Activated CD4-positive, alpha-beta T cell treated with anti-CD3 and anti-CD28 coated beads for 4 hours (primary cell): ENCODE data around the gene STYX.

Experiments used
- DNase-seq, 2 donors: peaks; one replicate each; pipeline ENCODE4 v3.0.0-alpha.2; 2020

Gene STYX

DNA sequence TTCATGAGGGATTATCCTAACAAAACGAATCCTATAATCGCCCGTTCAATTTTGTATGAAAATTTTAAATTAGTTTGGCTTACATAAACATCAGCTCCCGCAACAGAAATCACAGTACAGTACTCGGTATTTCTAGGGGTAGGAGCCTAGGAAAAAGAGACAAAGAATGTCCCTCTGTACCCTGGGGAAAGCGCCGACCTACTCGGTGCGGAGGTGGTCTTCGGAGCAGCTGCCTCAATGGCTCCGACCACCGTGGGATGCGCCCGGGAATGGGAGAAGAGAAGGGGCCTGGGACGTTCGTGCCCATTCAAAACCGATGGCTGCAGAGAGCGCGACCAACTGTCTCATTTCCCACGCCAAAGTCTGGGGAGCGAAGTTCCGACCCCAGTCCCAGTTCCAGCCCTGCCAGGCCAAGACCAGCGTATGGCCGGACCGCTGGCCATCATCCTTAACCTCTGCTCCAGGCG, 60.8 kb downstream of the STYX start:
- DNase-seq, result no peak

DNA sequence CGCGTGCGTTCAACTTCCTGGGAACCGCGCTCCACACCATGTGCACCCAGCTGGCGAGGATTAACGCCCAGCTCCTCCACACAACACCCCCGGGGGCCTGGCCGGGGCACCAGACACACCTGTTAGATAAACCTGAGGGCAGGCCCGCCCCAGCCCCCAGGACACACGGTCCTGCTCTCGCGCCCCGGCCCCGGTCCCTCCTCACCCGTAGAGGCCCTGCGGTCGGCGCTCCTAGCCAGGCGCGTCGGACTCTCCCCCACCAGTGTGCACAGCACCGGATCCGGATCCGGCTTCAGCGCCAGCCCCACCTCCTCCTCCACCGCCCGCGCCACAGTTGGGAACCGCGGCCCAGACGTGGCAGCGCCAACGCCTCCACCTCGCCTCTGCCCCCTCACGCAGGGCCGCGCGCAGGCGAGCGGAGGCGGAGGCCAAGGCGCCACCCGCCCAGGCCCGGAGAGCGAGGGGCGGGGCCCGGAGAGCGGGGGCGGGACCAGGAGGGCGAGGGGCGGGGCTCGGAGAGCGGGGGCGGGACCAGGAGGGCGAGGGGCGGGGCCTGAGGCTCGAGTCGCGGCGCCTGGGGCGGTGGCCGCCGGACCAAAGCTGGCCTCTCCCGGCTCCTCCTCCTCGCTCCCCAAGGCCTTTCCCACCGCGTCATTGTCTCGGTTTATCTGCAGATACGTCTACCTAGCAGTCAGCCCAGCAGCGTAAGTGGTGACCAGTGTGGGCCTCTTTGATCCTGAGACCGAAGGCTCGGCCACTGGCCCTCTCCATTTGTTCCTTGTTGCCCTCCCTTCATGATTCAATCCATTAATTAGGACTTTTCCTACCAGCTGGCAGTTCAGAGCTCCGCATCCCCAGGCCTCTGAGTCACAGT, 61.5 kb downstream of the STYX start, which contains the start of gene GNPNAT1:
Gene GNPNAT1, minus strand, starts transcription at position 385 of the 874 bp plus-strand sequence. CDS start 6,957 bp downstream, outside the sequence.
- DNase-seq, result peak; percentile 87 to 92

DNA sequence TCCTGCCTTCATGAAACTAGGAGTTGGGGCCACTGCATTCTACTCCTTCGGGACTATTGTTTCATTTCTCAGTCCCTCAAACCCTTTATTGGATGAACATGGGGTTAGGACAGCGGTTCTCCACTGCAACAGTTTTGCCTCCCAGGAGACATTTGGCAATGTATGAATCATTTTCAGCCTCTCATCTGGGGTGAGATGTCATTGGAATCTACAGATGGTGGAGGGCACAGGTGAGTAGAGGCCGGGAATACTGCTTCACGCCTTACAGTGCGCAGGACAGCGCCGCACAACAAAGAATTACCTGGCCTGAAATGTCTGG, 62.1 kb downstream of the STYX start:
- DNase-seq, result no peak

DNA sequence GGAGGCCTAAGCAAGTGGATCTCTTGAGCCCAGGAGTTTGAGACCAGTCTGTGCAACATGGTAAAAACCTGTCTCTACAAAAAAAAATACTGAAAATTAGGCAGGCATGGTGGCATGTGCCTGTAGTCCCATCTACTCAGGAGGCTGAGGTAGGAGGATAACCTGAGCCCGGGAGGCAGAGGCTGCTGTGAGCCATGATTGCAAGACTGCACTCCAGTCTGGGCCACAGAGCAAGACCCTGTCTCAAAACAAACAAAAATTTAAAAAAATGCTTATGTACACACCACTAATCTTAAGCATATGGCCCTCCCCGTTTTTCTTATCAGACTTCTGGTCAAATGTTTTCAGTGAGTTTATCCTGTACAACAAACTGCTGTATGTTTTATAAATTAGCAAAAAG, 63.1 kb downstream of the STYX start:
- no peak for DNase-seq

DNA sequence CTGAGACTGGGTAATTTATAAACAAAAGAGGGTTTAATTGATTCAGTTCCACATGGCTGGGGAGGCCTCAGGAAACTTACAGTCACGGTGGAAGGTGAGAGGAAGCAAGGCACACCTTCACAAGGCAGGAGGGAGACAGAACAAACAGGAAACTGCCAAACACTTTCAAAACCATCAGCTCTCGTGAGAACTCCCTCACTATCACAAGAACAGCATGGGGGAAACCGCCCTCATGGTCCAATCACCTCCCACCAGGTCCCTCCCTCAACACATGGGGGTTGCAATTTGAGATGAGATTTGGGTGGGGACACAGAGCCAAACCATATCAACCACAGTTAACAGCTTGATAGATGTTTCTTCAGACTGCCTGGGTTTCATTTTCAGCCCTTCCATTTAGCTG, 67.7 kb downstream of the STYX start:
- no peak for DNase-seq

DNA sequence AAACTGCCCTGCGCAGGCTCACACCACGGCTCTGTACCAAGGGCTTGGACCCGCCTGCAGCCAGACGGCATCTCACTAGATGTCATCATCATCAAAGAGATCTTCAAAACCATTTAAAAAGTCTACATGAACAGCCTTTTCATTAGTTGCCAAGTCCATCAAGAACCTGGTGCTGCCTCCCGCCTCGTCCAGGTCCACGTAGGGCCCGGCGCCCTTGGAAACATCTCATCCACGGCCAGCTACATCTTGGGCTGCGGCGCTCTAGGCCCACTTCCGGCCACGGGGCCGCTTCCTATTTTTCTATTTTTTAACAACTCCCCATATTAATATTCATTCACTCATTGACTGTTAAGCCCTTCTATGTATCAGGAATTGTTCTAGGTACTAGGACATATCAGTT, 68.9 kb downstream of the STYX start:
- no peak for DNase-seq

DNA sequence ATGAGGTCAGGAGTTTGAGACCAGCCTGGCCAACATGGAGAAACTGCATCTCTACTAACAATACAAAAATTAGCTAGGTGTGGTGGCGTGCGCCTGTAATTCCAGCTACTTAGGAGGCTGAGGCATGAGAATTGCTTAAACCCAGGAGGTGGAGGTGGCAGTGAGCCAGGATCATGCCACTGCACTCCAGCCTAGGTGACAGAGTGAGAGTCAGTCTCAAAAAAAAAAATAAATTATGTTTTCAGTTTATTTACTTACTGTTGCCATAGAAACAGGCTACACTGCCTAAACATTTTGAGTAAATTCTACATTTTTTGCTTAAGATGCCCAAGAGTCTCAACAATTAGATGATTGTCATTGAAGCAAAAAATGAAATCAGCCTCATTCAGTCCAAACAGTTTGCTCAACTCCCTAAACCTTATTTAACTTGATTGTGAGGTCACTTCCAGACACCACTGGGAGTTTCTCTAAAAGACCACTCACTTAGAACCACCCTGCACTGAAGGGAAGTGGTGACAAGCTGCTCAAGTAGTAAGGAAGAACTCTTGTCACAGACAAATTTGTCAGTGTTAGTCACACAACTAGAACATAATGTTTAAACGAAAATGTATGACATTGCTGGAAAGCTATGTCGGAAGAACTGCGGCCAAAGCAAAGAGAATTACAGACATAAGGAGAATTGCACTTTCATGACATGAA, 71.2 kb downstream of the STYX start:
- no peak for DNase-seq

DNA sequence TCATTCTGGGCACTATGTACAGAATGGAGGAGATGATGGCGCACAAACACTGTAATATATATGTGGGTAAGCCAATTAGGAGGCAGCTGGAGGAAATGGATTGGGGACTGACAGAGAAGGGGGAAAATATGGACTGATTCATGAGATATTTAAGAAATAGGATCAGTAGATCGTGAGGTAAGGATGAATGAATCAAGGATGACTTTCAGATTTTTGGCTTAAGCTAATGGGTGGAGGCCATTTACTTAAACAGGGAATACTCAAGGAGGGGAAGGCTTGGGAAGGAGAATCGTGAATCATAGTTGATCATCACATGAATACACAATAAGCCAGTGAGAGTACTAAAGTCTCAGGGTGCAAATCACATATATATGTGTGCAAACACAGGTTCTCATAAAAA, 72.6 kb downstream of the STYX start:
- no peak for DNase-seq

DNA sequence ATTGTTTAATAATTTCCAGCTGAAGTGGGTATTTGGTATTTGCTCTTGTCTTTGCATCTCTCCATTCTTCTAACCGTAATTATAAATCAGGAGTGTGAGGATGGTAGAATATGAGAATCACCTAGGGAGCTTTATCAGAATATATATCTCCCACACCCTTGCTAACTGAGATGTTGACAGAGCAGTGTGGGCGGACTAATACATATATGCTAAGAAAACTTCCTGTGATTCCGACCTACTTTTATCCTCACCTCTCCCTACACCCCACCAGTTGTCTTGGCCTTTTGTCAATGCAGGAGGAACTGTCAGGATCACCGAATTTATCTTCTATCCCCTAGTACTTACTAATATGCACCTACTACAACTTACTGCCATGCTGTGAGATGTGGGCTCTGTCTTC, 76.1 kb downstream of the STYX start:
- DNase-seq, result no peak

DNA sequence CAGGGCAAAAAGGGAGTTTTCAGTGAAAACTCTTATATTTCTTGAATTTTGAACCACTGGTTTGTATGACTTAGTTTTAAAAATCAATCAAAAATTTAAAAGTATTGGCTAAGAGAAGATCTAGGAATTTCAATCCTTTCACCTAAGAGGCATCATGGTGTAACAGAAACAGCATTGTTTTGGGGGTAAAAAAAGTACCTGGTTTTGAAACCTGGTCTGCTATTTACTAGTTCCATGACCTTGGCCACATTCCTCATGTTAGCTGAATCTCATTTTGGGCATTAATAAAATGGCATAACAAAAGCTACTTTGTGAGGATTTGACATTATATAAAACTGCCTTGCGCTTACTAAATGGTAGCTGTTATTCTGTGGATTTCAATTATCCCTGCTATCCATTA, 78.1 kb downstream of the STYX start:
- DNase-seq, result no peak

DNA sequence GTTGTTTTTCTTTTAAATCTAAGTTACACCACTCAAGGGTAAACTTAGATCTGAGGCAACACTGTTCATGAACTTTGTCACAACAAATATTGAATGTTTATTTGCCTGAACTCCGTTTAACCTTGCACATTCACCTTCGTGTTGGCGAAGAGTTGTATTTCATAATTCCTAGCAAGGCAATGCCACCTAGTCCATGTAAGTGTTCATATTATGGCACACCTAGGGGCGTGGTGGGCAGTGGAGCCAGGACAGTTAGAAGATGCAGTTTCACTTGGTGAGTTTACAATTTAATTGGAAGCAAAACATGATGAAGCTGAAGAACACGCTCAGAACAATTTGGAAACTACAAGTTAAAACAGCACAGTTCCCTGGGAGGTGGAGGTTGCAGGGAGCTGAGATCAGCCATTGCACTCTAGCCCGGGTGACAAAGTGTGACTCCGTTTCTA, 91.9 kb downstream of the STYX start:
- DNase-seq, result no peak

DNA sequence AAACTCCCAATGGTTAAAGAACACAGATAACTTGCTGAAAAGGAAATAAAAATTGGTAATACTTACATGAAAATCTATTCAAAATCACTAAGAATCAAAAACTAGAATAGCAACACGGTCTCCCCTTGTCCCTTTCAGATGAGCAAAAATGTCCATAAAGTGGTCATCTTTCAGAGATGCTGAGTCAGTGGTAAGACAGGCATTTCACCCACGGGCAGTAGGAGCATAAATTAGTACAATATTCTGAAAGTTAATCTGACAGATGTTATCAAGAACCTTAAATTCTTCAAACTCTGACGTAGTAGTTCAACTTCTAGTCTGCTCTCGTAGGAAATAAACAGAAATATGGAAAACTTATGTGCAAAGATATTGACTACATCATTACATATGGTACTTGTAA, 94.5 kb downstream of the STYX start:
- DNase-seq, result no peak
